ENCODE measurements around the gene SAMSN1.

SAMSN1 gene

GRCh38 chr21:14545906-14546480 lies at the start of gene SAMSN1:
Gene SAMSN1, minus strand, starts transcription at chr21:14546315. Its CDS starts 54 bp downstream, at chr21:14546261.
- peaks cover 19 to 47% of the 10 kb centered on the region in 2 donors for H3K4me1 Mint-ChIP-seq

GRCh38 chr21:14595449-14595848 lies 49.3 kb upstream of the SAMSN1 start:
- peaks cover 9 to 11% of the 10 kb centered on the region in 2 donors for H3K4me1 Mint-ChIP-seq
- H3K36me3 Mint-ChIP-seq: peaks cover 54 to 72% of the 10 kb centered on the region in 2 donors
- no peak overlapping the region for H3K27ac Mint-ChIP-seq
- no peak for DNase-seq
- ATAC-seq (replicated peaks): no peak
- no peak overlapping the region for H3K4me3 Mint-ChIP-seq
- no peaks in the 10 kb centered on the region for H3K27me3 Mint-ChIP-seq
- H3K9me3 Mint-ChIP-seq: peaks cover 4 to 6% of the 10 kb centered on the region in 2 donors

More at GRCh38 chr21:14545906-14546480, at the start of gene SAMSN1:
- peak; percentile 94 to 95 for ATAC-seq (replicated peaks)
- peak within 1 kb of the TSS; percentile 90 to 93 for H3K4me3 Mint-ChIP-seq
- no peaks in the 10 kb centered on the region for H3K27me3 Mint-ChIP-seq
- H3K9me3 Mint-ChIP-seq: peaks cover 0 to 7% of the 10 kb centered on the region in 2 donors
- DNase-seq: peak; percentile 59
- peak within 1 kb of the TSS; percentile 97 for H3K27ac Mint-ChIP-seq
- peaks cover 40 to 44% of the 10 kb centered on the region in 2 donors for H3K36me3 Mint-ChIP-seq

- Mint-ChIP-seq H3K4me1 (peaks cover 9 to 14% of the 10 kb centered on the region in 2 donors), H3K4me3 (no peak overlapping the region)
- no peak for DNase-seq
Observed at GRCh38 chr21:14594967-14595366, 48.9 kb upstream of the SAMSN1 start.

GRCh38 chr21:14593230-14593629 lies 47.1 kb upstream of the SAMSN1 start:
- H3K9me3 Mint-ChIP-seq: peaks cover 4 to 9% of the 10 kb centered on the region in 2 donors
- no peaks in the 10 kb centered on the region for H3K27me3 Mint-ChIP-seq
- H3K4me3 Mint-ChIP-seq: no peak overlapping the region
- ATAC-seq (replicated peaks): no peak
- peaks cover 9 to 14% of the 10 kb centered on the region in 2 donors for H3K4me1 Mint-ChIP-seq
- peaks cover 45 to 58% of the 10 kb centered on the region in 2 donors for H3K36me3 Mint-ChIP-seq
- H3K27ac Mint-ChIP-seq: no peak overlapping the region
- DNase-seq: no peak

More at GRCh38 chr21:14594967-14595366, 48.9 kb upstream of the SAMSN1 start:
- no peak for ATAC-seq (replicated peaks)
- Mint-ChIP-seq H3K36me3 (peaks cover 49 to 68% of the 10 kb centered on the region in 2 donors), H3K27ac (no peak overlapping the region), H3K27me3 (no peaks in the 10 kb centered on the region), H3K9me3 (peaks cover 4 to 6% of the 10 kb centered on the region in 2 donors)

GRCh38 chr21:14592296-14593000 lies 46.3 kb upstream of the SAMSN1 start:
- no peak for DNase-seq
- peaks cover 5 to 9% of the 10 kb centered on the region in 2 donors for H3K9me3 Mint-ChIP-seq
- H3K36me3 Mint-ChIP-seq: peaks cover 39 to 52% of the 10 kb centered on the region in 2 donors
- no peaks in the 10 kb centered on the region for H3K27me3 Mint-ChIP-seq
- no peak overlapping the region for H3K27ac Mint-ChIP-seq
- no peak for ATAC-seq (replicated peaks)
- peaks cover 9 to 14% of the 10 kb centered on the region in 2 donors for H3K4me1 Mint-ChIP-seq
- no peak overlapping the region for H3K4me3 Mint-ChIP-seq

GRCh38 chr21:14591882-14592281 lies 45.8 kb upstream of the SAMSN1 start:
- Mint-ChIP-seq H3K4me3 (no peak overlapping the region), H3K27me3 (no peaks in the 10 kb centered on the region), H3K27ac (peak overlapping the region; percentile 2), H3K9me3 (peaks cover 4 to 5% of the 10 kb centered on the region in 2 donors), H3K4me1 (peaks cover 9 to 14% of the 10 kb centered on the region in 2 donors), H3K36me3 (peaks cover 35 to 50% of the 10 kb centered on the region in 2 donors)
- ATAC-seq (replicated peaks): peak; percentile 72 to 81
- DNase-seq: no peak

GRCh38 chr21:14591377-14591776 lies 45.3 kb upstream of the SAMSN1 start:
- Mint-ChIP-seq H3K27me3 (no peaks in the 10 kb centered on the region), H3K36me3 (peaks cover 31 to 45% of the 10 kb centered on the region in 2 donors), H3K27ac (peak overlapping the region; percentile 2), H3K4me1 (peaks cover 9 to 14% of the 10 kb centered on the region in 2 donors), H3K9me3 (peaks cover 4% of the 10 kb centered on the region in 2 donors), H3K4me3 (no peak overlapping the region)
- DNase-seq (no peak), ATAC-seq (replicated peaks) (peak; percentile 58 to 62)

- ATAC-seq (replicated peaks) (peak; percentile 57 to 76), DNase-seq (no peak)
- H3K4me3 Mint-ChIP-seq: no peak overlapping the region
- peaks cover 23 to 35% of the 10 kb centered on the region in 2 donors for H3K36me3 Mint-ChIP-seq
- H3K27ac Mint-ChIP-seq: no peak overlapping the region
- no peaks in the 10 kb centered on the region for H3K27me3 Mint-ChIP-seq
- peaks cover 9 to 14% of the 10 kb centered on the region in 2 donors for H3K4me1 Mint-ChIP-seq
- H3K9me3 Mint-ChIP-seq: peaks cover 4% of the 10 kb centered on the region in 2 donors
Observed at GRCh38 chr21:14589855-14590563, 43.9 kb upstream of the SAMSN1 start.

GRCh38 chr21:14587266-14587665 lies 41.2 kb upstream of the SAMSN1 start:
- peak overlapping the region; percentile 32 for H3K27ac Mint-ChIP-seq

GRCh38 chr21:14585122-14585521 lies 39.0 kb upstream of the SAMSN1 start:
- Mint-ChIP-seq H3K4me1 (peaks cover 0 to under 1% of the 10 kb centered on the region in 2 donors), H3K4me3 (no peak overlapping the region), H3K27ac (no peak overlapping the region), H3K9me3 (peaks cover 3 to 4% of the 10 kb centered on the region in 2 donors), H3K36me3 (peaks cover 17 to 22% of the 10 kb centered on the region in 2 donors), H3K27me3 (no peaks in the 10 kb centered on the region)
- DNase-seq (no peak), ATAC-seq (replicated peaks) (no peak)

More at GRCh38 chr21:14587266-14587665, 41.2 kb upstream of the SAMSN1 start:
- peaks cover 3 to 4% of the 10 kb centered on the region in 2 donors for H3K9me3 Mint-ChIP-seq
- peaks cover 8 to 14% of the 10 kb centered on the region in 2 donors for H3K4me1 Mint-ChIP-seq
- ATAC-seq (replicated peaks) (no peak), DNase-seq (no peak)
- no peak overlapping the region for H3K4me3 Mint-ChIP-seq
- H3K36me3 Mint-ChIP-seq: peaks cover 17 to 23% of the 10 kb centered on the region in 2 donors
- no peaks in the 10 kb centered on the region for H3K27me3 Mint-ChIP-seq

- no peak for DNase-seq
- ATAC-seq (replicated peaks): no peak
- H3K4me1 Mint-ChIP-seq: no peaks in the 10 kb centered on the region
- no peak overlapping the region for H3K27ac Mint-ChIP-seq
- H3K9me3 Mint-ChIP-seq: peaks cover 3 to 4% of the 10 kb centered on the region in 2 donors
- H3K4me3 Mint-ChIP-seq: no peak overlapping the region
- H3K27me3 Mint-ChIP-seq: no peaks in the 10 kb centered on the region
- peaks cover 21 to 27% of the 10 kb centered on the region in 2 donors for H3K36me3 Mint-ChIP-seq
Observed at GRCh38 chr21:14584357-14585095, 38.4 kb upstream of the SAMSN1 start.

- H3K9me3 Mint-ChIP-seq: peaks cover 3 to 4% of the 10 kb centered on the region in 2 donors
- peaks cover 21 to 27% of the 10 kb centered on the region in 2 donors for H3K36me3 Mint-ChIP-seq
- H3K27me3 Mint-ChIP-seq: no peaks in the 10 kb centered on the region
- H3K4me3 Mint-ChIP-seq: no peak overlapping the region
- no peaks in the 10 kb centered on the region for H3K4me1 Mint-ChIP-seq
- no peak overlapping the region for H3K27ac Mint-ChIP-seq
- no peak for ATAC-seq (replicated peaks)
- no peak for DNase-seq
Observed at GRCh38 chr21:14583629-14584255, 37.6 kb upstream of the SAMSN1 start.

GRCh38 chr21:14582934-14583628 lies 37.0 kb upstream of the SAMSN1 start:
- H3K4me1 Mint-ChIP-seq: peaks cover 2 to 3% of the 10 kb centered on the region in 2 donors
- H3K27ac Mint-ChIP-seq: no peak overlapping the region
- no peak overlapping the region for H3K4me3 Mint-ChIP-seq
- peaks cover 0 to 4% of the 10 kb centered on the region in 2 donors for H3K9me3 Mint-ChIP-seq
- H3K27me3 Mint-ChIP-seq: no peaks in the 10 kb centered on the region
- ATAC-seq (replicated peaks) (no peak), DNase-seq (no peak)
- peaks cover 20 to 25% of the 10 kb centered on the region in 2 donors for H3K36me3 Mint-ChIP-seq
